GM21528 (cell line): Measurements from ENCODE around the gene CLRN2.
"Not testable (repeated sequence)": the region's sequence is repeated elsewhere in the genome, so short reads cannot be mapped to it uniquely, and the experiment has no call there.

Experiments
- ATAC-seq: cut with Tn5 transposase; IDR thresholded peaks from one replicate; pipeline ENCODE4 v1.9.1; 2021; ENCODE audit warnings: mild to moderate bottlenecking, moderate library complexity; ENCODE audit not compliant: unreplicated experiment, low FRiP score

The CLRN2 gene

DNA sequence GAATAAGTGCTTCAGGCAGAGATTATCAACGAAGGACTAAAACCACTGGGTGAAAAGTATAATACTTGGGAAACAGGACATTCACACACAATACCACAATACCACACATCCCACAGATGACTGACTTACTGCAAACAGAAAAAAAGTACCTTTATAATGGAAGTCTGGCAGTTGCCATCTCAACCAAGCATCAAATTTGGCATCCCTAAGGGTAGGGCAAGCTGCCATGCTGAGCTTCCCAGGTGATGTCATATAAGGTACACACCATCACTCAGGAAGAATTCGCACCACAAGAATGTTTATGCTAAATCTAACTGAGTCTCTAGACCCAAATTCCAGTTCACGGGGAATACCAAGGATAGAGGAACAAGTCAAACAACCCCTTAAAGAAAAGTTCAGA lies 12.2 kb upstream of the CLRN2 start:
- ATAC-seq, result no peak

DNA sequence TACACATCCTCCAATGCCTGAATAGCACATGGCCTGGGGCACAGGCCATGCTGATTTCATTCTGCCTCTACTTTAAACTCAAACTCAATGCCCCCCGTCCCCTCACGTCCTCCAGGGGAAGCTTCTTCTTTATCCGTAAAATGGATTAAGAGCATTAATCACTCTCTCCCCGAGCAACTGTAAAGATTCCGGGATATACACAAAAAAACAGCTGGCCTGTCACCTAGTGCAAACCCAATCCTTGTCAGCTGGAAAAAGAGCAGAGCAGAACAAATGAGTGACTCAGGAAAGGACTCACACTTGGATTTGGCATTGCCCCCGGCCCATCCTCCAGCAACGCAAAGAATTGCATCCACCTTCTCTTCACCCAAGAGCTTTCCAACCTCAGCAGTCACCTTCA lies 10.9 kb upstream of the CLRN2 start:
- ATAC-seq, result no peak

DNA sequence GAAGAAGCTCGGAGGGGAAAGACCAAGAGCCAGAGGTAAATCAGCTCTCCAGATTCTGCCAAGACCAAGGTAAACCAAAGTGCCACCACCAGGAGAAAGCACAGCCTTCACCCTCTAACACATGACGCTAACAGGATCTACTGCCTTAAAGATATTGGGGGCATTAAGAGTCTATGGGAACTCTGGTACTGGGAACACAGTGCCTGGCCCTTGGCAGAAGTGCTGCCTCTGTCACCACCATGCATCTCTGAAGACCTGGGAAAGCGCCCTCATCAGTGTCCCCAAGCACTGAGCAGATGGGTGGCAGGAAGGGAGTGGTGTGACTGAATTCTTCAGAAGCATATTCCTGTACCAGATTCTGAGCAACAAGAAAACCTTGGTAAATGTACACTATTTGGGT lies 4.4 kb upstream of the CLRN2 start:
- no peak for ATAC-seq

DNA sequence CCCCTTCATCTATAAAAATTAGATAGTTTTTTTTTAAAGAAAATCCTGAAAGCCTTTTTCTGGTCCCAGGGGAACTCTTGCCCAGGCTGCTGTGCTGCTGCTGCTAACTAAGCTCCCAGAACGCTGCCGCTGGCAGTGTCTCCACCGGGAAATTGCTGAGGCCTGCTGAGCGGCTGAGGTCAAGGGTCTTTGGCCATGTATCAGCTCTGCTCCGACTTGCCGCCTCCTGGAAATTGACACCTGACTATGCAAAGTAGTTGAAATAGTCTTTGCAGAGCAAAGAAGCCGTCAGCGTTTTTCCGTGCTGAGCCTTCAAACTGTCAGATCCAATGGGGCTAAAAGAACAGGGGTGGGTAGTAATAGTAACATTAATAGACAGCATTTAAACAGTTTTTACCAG lies 3.9 kb upstream of the CLRN2 start:
- ATAC-seq, result no peak

DNA sequence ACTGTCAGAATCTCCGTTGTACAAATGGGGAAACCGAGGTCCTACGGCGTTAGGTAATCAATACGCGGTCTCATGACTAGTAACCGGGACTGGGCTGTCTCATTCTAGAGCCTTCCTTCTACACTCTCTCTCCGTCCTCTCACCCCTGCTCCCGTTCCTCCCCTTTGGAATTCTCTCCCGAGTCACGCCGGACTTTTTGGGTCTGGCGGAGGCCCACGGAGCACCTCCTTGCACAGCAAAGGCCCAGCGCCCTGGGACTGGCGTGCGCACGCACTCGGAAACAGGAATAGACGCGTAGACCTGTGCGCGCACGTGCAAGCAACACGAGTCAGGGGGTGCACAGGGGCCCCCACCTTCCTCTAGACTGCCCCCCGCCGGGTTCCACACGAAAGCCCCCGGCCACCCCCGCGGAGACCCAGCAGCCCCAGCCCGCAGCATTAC lies 3.4 kb upstream of the CLRN2 start:
- ATAC-seq, result peak; percentile 71

DNA sequence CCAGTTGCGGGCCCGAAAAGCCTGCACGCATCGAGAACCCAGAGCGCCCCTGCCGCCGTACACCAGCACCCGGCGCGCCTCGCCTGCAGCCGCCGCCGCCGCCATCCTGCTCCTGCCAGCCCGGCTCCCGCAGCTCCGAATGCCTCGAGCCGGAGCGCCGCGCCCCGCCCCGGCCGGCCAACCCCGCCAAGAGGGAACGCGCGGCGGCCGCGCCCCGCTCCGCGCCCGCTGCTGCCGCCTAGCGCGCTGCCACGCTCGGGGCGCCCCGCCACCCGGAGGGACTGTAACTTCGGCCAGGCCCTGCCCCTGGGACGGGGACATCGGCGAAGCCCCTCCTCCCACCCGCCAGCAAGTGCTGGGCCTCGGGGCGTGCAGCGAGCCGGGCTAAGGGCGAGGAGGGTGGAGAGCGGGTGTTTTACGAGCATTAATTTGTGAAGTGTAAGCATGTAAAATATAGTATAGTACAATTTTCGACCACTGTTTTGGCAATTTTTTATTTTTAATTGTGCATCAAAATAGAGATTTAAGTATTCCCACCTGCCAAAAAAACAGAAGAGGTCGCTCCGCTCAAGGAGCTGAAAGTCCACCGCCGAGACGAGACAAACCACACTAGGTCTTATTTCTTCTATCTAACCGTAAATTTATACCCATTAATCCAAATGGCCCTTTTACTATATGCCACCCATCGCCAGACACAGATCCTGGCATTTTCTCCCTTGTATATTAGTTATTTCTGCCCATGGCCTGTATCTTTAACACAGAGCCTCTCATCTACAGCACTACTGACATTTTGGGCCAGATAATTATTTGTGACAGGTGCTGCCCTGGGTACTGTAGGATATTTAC lies 2.8 kb upstream of the CLRN2 start, which contains the start of gene QDPR:
TSS of gene QDPR (minus strand) at position 141 of the 846 bp plus-strand sequence. CDS start at position 105, 36 bp downstream.
- peak; percentile 98 for ATAC-seq

DNA sequence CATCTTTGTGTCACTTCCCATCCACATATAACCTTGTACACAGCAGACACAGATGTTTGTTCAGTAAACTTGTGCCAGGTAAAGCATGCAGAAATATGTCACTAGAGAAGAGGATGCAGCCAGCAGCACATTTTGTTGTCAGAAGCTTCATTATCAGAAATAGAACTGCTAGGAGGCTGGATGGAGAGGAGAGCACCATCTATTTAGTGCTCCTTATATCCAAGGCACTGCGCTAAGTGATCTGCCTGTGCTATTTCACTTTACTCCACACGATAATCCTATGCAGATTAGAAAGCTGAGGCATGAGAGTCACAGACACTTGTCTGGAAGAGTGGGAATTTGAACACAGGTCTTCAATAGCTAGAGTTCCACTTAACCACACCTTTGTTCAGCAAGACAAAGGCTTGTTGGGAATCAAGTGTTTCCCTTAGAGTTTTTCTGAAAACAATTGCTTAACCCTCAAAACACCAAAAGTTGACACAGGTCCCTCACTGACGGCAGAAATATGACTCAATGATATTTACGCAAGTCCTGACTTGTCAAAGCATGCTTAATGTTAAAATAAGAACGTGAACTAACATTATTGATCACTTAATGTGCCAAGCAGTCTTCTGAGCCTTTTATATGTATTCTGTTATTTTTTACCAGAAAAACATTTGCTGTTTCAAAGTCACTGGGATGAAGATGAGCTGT lies 1.8 kb upstream of the CLRN2 start:
- ATAC-seq, result no peak

DNA sequence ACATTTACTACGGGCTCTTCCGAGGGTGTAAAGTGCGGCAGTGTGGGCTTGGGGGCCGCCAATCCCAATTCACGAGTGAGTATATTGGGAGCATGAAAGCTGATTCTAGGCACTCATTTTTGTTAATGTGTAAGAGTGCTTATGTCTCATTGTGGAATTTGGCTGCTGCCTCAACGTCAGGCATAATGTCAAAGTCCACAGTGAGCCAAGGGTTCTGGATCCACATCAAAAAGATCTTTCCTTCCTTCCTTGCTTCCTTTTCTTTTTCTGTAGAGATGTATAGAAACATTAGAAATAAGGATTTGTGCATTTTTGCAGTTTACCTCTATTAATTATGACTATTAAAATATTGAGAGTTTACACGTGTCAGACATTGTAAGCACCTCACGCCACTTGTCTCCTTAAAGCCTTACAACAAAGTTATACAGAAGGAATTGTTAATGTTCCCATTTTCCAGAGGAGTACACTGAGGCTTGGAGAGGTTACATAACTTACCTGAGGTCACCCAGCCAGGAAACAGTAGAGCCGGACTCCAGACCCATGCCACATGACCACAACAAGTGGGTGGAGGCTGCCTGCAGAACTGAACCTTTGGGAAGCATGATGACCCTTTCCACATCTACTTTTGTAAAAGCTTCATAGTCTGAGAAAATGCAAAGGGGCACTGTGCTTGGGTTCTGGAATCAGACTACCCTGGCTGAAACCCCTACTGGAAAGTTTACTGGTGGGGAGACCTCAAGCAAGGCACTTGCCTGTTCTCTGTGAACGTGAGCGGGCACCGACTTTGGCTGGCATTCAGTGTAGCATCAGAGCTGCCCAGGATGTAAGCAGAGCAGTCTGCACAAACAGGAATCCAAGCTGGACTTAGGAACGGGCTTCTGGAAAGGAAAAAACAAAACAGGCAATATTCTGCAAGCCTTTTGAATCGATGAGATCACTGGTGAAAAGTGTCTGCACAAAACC lies 761 bp downstream of the CLRN2 start:
- no peak for ATAC-seq

DNA sequence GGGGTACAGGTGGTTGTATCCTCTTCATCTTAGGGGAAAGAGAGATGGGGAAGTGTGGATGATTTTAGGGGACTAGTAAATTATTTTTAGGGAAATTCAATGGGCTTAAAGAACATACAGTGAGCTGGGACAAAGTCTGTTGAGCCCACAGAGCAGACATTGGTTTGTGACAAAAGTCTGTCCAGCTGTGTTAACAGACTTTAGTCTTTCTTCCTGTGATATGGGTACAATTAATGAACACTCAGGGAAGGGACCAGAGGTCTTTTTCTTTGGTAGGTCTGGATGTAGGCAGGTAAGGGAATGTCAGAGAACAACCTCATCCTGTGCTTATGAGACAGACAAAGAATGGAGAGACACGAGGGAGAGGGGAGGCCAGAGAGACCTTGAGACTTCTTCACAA lies 2.0 kb downstream of the CLRN2 start:
- ATAC-seq, result no peak

DNA sequence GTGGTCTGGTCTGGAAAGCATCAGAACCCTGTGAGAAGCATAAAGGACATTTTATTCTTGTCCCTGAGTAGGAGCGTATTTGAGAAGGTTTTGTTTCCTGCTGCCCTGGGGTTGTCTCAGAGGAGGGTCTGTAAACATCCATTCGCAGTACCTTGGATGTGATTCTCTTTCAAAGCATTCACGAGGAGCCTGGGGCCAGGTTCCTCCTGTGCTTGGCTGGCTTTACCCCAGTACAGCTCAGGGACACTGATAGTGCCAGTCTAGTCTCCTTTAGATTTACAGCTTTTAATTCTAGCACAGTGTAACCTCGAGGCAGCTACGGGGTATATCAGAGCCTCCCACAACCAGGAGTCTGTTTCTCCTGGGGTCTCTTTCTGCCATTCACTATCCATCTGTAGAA lies 2.7 kb downstream of the CLRN2 start:
- ATAC-seq, result no peak

DNA sequence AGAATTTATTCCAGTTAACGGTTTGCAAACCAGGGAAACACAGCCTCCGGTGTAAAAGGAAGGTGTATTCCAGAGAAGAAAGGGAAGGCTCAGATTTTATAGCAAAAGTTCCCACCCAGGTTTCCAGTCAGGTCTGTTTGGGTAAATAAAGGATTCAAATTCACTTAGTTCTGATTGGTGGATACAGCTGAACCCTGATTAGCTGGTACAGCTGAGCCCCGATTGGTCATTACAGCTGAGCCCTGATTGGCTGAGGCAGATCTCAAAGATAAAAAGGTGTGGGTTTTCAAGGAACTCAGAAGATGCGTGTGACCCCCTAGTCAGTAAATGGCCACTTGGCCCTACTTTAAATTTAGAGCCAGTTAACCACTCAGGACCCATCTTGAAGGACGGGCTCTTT lies 6.6 kb downstream of the CLRN2 start:
- ATAC-seq, result no peak

DNA sequence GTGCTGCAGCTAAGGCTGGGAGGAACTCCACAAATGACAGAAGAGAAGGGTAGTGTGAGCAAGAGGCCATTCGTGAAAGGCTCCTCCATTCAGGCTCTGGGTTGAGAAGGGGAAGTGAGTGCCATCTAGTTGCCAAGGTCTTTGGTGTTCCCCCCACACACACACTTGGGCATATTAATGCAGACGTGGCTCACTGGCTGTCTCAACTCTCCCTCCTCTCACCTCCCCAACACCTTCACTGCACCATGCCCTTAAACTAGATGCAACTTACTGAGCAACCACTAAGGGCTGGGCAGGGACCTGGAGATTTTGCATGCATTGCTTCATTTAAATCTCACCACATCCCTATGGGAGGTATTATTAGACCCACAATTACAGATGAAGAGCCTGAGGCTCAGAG lies 8.7 kb downstream of the CLRN2 start:
- no peak for ATAC-seq

DNA sequence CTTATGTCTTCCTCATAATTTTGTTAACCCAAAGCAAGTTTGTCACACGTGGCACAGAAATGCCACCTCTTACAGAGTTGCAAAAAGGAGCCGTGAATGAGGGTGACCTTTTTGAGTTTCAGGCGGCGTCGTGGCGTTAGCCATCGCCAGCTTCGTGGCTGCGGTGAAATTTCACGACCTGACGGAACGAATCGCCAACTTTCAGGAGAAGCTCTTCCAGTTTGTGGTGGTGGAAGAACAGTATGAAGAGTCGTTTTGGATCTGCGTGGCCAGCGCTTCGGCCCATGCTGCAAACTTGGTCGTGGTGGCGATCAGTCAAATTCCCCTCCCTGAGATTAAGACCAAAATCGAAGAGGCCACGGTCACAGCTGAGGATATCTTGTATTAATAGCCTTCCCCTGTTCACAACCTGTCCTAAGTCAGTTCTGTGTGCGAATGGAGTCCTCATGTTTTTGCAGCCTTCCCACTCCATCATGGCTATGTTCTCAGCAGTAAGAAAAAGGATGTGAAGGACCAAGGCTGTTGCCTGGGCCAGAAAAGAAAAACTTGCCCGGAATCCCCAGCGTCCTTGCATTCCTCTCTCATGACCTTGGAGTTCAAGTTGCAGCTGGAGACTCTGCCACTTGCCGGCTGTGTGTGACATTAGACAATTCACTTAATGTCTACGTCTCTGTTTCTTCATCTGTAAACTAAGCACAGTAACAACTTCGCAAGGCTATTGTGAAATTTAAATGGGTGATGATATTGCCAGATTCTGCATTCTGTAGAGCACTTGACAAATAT lies 11.9 kb downstream of the CLRN2 start:
- ATAC-seq, result no peak

DNA sequence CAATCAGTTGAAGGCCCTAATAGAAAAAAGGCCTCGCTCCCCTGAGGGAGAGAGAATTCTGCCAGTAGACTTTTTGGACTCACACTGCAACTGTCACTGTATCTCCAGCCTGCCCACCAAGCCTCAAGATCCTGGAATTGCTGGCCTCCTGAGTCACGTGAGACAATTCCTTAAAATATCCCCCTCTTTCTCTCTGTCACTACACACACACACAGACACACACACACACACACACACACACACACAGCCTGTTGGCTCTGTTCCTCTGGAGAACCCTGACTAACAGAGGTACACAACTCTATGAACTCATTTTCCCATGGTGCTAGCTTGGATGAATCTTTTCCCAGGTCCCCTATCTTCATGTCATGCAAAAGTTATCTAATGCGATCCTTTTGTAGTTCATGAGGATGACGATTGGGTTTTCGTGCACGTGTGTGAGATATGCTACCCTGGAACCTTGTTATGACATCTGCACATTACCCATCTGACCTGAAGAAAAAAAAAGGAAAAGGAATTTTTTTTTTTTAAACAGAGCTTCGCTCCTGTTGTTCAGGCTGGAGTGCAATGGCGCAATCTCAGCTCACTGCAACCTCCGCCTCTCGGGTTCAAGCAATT lies 13.7 kb downstream of the CLRN2 start:
- no peak for ATAC-seq

DNA sequence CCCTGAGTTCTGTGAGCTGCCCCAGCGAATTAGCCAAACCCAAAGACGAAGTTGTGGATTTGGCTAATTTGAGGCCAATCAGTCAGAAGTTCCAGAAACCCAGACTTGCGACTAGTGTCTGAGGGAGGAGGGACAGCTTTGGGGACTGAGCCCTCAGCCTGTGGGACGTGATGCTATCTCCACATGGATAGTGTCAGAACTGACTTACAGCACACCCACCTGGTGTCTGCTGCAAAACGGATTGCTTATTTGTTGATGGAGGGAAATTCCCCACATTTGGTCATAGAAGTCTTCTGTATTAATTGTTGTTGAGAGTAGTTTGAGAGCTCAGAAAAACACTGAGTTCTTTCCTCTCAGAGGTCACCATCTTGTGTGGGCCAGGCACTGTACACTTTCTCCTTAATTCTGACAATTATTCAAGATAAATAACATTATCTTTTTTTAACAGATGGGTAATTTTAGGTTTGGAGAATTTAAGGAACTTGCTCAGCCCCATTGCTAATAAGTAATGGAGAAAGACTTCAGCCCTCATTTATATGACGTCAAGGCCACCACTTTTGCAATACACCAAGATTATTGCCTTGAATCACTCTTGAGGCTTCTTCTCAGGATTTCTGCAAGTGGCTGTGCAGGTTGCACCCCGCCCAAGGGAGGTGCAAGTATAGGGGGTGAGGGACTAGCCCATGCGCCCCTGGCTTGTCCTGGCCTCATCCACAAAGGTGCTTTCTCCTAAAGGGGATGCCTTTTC lies 16.7 kb downstream of the CLRN2 start:
- no peak for ATAC-seq

DNA sequence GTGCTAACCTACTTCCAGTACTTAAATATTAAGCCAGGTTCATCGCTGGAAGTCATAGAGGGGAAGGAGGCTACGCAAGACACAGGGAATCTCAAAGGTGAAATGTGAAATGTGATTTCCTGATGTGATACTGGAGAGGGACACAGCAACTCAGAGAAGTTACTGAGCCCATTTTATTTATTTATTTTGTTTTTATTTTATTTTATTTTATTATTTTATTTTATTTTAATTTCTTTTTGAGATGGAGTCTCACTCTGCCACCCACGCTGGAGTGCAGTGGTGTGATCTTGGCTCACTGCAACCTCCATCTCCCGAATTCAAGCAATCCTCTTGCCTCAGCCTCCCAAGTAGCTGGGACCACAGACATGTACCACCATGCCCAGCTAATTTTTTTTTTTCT lies 19.7 kb downstream of the CLRN2 start:
- ATAC-seq, result no peak

DNA sequence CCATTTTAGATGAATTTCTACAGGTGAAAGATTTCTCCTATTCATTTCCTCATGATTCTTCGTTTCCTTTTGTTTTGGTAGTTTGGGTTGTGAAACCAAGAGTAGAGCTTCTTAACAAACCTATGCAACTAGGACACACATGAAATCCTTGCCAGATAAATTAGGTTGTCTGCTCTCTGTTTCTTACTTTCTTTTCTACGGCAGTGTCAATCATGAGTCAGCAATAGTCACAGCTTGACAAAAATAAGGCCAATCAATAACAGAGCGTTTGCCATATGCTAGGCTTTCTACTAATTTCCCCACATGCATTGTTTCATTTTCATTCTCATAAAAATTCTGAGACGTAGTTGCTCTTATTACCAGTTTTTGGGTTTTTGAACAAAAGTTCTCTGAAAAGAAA lies 20.3 kb downstream of the CLRN2 start:
- ATAC-seq, result no peak

DNA sequence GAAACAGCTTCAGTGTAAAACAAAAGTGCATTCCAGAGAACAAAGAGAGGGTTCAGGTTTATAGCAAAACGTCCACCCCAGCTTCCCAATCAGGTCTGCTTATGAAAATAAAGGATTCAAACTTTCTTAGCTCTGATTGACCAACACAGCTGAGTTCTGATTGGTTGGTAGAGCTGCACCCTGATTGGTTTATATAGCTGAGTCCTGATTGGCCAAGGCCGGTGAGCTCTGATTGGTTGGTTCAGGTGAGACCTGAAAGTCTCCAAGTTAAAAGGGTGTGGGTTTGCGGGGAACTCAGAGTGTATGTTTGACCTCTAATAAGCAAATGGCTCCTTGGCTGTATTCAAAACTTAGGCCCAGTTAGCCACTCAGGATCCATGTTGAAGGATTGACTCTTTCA lies 20.9 kb downstream of the CLRN2 start:
- ATAC-seq, result no peak

DNA sequence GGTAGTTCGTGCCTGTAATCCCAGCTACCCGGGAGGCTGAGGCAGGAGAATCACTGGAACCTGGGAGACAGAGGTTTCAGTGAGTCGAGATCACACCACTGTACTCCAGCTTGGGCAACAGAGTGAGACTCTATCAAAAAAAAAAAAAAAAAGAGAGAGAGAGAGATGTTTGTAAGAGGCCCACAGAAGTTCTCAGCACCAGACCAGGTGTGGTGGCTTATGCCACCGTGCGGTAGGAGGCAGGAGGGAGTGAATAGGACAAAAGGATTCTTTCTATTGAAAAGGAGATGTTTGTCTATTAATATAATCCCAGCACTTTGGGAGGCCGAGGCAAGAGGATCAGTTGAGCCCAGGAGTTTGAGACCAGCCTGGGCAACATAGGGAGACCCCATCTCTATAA lies 22.1 kb downstream of the CLRN2 start:
- not testable (repeated sequence) for ATAC-seq
